Activated CD4-positive, alpha-beta T cell treated with anti-CD3 and anti-CD28 coated beads for 36 hours (primary cell): Measurements from ENCODE around the gene CREB5. TPM values are rescaled to one million over a fixed set of nuclear protein-coding genes. Genes with fewer than 3 reads are reported as not detected.
"Not testable (repeated sequence)": the region's sequence is repeated elsewhere in the genome, so short reads cannot be mapped to it uniquely, and the experiment has no call there.

ENCODE experiments used
- ATAC-seq: fragments of 200-7000 bp; cut with Tn5 transposase; one replicate; pipeline ENCODE4 v1.10.0; 2021; ENCODE audit warnings: mild to moderate bottlenecking, moderate library complexity
- CTCF ChIA-PET: fragments of 350-600 bp; sonication (Branson Sonifier 250); formaldehyde crosslinking; loops from one replicate; lab custom pipeline; 2021; ENCODE audit warnings: antibody characterized with exemption; lab: Charles Lee
- POLR2A ChIA-PET: fragments of 350-600 bp; sonication (Branson Sonifier 250); formaldehyde crosslinking; loops from one replicate; lab custom pipeline; 2021; ENCODE audit warnings: antibody characterized with exemption, inconsistent platforms; lab: Charles Lee
- DNase-seq: peaks from one replicate; pipeline ENCODE4 v3.0.0-alpha.2; 2020
- H3K27ac Mint-ChIP-seq: one replicate; pipeline ENCODE4 v1.8.0; 2021; ENCODE audit warnings: mixed read lengths
- H3K27me3 Mint-ChIP-seq: one replicate; pipeline ENCODE4 v1.8.0; 2021; ENCODE audit warnings: mixed read lengths
- H3K36me3 Mint-ChIP-seq: one replicate; pipeline ENCODE4 v1.8.0; 2021; ENCODE audit warnings: low read depth, mixed read lengths
- H3K4me1 Mint-ChIP-seq: one replicate; pipeline ENCODE4 v1.8.0; 2021; ENCODE audit warnings: mixed read lengths
- H3K4me3 Mint-ChIP-seq: one replicate; pipeline ENCODE4 v1.8.0; 2021; ENCODE audit warnings: mild to moderate bottlenecking, moderate library complexity, mixed read lengths
- H3K9me3 Mint-ChIP-seq: one replicate; pipeline ENCODE4 v1.8.0; 2021; ENCODE audit warnings: low read depth, mixed read lengths
- intact Hi-C, 2 experiments: fragments of 100-400 bp; cut with DNase I in 1 of 2; cut with micrococcal nuclease in 1 of 2; formaldehyde crosslinking; loops; one replicate each; pipeline versions ENCODE4 v1.14.2 to v1.15.1; 2022 to 2024; cut with DNase I, micrococcal nuclease
- total RNA-seq, 2 experiments: library from RNA; stranded (reverse); gene quantifications; one replicate each; pipeline ENCODE4 v1.2.3, GENCODE V29; 2021

Gene CREB5
- total RNA-seq, 2 experiments from 2014 or later = 0.50 to 0.61 TPM

DNA sequence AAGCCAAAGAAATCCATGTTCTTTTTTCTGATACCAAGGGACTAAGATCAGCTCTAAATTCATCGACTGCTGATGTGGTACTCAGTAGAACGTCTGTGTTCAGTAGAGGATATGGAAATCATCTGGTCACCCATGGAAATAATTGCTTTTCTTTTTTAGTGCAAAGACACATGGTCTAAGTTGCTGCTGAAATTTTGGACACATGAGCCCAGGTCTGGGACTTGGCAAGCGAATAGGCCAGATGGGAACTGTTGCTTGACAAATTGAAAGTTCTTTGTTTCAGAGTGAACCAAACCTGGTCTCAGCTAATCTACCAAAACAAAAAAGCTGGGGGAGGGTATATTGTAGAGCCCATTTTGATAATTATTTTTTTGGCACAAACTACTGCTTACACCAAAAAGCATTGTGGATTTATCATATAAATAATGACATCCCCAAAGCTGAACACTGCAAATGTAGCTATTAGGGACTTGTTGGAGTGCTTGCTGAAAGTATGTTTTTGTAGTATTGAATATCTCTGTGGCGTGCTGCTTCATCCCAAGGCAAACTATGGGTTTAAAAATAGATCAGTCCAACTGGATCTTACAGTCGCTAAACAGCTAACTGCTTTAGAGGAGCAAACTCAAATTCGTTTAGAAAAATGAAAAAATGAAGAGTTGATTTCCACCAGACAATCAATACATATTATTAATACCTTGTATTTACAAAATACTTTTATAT lies 401.1 kb downstream of the CREB5 start:
- ChIA-PET CTCF (no interaction called here), POLR2A (interaction anchor here (0.5 kb wide), 1 partner anchor 16 kb away, joined by 3 read pairs; no protein-coding TSS in a partner anchor)
- peaks cover 2% of the 10 kb centered on the region for H3K27me3 Mint-ChIP-seq

GRCh38 chr7:28815369-28815927 lies 403.1 kb downstream of the CREB5 start:
- POLR2A ChIA-PET = no interaction called here
- no peaks in the 10 kb centered on the region for H3K9me3 Mint-ChIP-seq
- ATAC-seq (no peak), DNase-seq (no peak)
- no peaks in the 10 kb centered on the region for H3K36me3 Mint-ChIP-seq
- H3K4me1 Mint-ChIP-seq = no peaks in the 10 kb centered on the region
- H3K4me3 Mint-ChIP-seq = no peak overlapping the region
- H3K27ac Mint-ChIP-seq = no peak overlapping the region
- CTCF ChIA-PET = no interaction called here
- intact Hi-C loops = no loop called here
- no peaks in the 10 kb centered on the region for H3K27me3 Mint-ChIP-seq

More for the DNA sequence above, 401.1 kb downstream of the CREB5 start:
- intact Hi-C loops = no loop called here
- Mint-ChIP-seq H3K36me3 (no peaks in the 10 kb centered on the region), H3K9me3 (no peaks in the 10 kb centered on the region), H3K4me1 (no peaks in the 10 kb centered on the region), H3K27ac (no peak overlapping the region), H3K4me3 (no peak overlapping the region)
- DNase-seq (no peak), ATAC-seq (no peak)

GRCh38 chr7:28815928-28816373 lies 403.6 kb downstream of the CREB5 start:
- no peaks in the 10 kb centered on the region for H3K27me3 Mint-ChIP-seq
- ATAC-seq = no peak
- no peak overlapping the region for H3K4me3 Mint-ChIP-seq
- no peak overlapping the region for H3K27ac Mint-ChIP-seq
- intact Hi-C loops = no loop called here
- POLR2A ChIA-PET = no interaction called here
- no peak for DNase-seq
- CTCF ChIA-PET = no interaction called here
- H3K9me3 Mint-ChIP-seq = no peaks in the 10 kb centered on the region
- H3K4me1 Mint-ChIP-seq = no peaks in the 10 kb centered on the region
- H3K36me3 Mint-ChIP-seq = no peaks in the 10 kb centered on the region

DNA sequence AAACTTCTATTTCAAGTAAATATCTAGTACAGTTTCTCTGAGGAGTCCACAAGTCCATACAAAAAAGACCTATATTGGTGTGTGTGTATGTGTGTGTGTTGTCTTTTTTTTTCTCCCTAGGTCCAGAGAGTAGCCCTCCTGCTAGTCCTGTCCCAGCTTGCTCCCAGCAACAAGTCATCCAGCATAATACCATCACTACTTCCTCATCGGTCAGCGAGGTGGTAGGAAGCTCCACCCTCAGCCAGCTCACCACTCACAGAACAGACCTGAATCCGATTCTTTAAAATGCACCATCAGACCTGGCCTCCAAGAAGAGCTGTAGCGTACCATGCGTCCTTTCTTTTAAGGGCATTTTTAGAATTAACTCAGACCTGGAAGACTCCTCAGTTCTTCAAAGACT lies 406.7 kb downstream of the CREB5 start:
- ATAC-seq = no peak
- POLR2A ChIA-PET = no interaction called here
- Mint-ChIP-seq H3K36me3 (no peaks in the 10 kb centered on the region), H3K4me3 (no peak overlapping the region), H3K27ac (no peak overlapping the region), H3K9me3 (no peaks in the 10 kb centered on the region), H3K4me1 (no peaks in the 10 kb centered on the region), H3K27me3 (peaks cover 5% of the 10 kb centered on the region)
- CTCF ChIA-PET = no interaction called here
- DNase-seq = no peak
- intact Hi-C loops = no loop called here

DNA sequence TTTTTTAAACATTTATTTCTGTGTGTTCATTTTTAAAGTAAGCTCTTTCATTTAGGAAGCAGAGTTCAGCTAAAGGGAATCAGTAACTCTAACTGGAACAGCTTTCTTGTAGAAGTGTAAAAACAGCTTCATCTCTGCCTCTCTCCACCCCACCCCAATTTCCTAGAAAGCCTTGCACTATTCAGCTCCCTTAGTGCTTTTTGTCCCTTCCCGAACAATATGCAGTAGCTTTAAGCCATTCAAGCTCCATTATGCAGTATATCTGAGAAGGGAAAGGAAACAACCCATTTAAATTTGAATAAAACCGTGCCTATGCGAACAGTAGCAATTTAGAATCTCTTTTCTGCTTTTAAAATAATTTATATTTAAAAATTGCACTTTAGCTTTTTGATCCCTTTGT lies 411.3 kb downstream of the CREB5 start:
- Mint-ChIP-seq H3K9me3 (no peaks in the 10 kb centered on the region), H3K27me3 (peaks cover 18% of the 10 kb centered on the region), H3K27ac (no peak overlapping the region)

DNA sequence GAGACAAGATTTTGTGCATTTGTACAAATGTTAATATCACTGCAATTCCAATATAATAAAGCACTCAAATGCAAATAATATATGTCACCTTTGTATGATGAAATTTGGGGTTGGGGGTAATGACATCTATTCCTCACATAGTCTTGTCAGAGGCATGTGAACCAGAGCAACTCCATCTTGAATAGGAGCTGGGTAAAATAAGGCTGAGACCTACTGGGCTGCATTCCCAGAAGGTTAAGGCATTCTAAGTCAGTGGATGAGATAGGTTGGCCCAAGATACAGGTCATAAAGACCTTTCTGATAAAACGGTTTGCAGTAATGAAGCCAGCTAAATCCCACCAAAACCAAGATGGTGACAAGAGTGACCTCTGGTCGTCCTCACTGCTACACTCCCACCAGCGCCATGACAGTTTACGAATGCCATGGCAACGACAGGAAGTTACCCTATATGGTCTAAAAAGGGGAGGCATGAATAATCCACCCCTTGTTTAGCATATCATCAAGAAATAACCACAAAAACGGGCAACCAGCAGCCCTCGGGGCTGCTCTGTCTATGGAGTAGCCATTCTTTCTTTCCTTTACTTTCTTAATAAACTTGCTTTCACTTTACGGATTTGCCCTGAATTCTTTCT lies 413.6 kb downstream of the CREB5 start:
- DNase-seq, H3K4me1 Mint-ChIP-seq, H3K36me3 Mint-ChIP-seq, intact Hi-C loops, H3K9me3 Mint-ChIP-seq, POLR2A ChIA-PET, ATAC-seq, H3K4me3 Mint-ChIP-seq, H3K27ac Mint-ChIP-seq: not testable (repeated sequence)
- H3K27me3 Mint-ChIP-seq = peaks cover 20% of the 10 kb centered on the region
- CTCF ChIA-PET = interaction anchor here (1.6 kb wide), 1 partner anchor 11 kb away, joined by 4 read pairs; no protein-coding TSS in a partner anchor

More for the DNA sequence above, 411.3 kb downstream of the CREB5 start:
- DNase-seq = no peak
- no peaks in the 10 kb centered on the region for H3K36me3 Mint-ChIP-seq
- intact Hi-C loops = no loop called here
- POLR2A ChIA-PET = no interaction called here
- H3K4me1 Mint-ChIP-seq = no peaks in the 10 kb centered on the region
- no peak overlapping the region for H3K4me3 Mint-ChIP-seq
- no peak for ATAC-seq
- CTCF ChIA-PET = interaction anchor here (0.5 kb wide), 1 partner anchor 304 kb away, joined by 3 read pairs; no protein-coding TSS in a partner anchor

GRCh38 chr7:28830846-28831245 lies 418.5 kb downstream of the CREB5 start:
- intact Hi-C loops = no loop called here
- ATAC-seq (no peak), DNase-seq (no peak)
- H3K27ac Mint-ChIP-seq = no peak overlapping the region
- peaks cover 17% of the 10 kb centered on the region for H3K27me3 Mint-ChIP-seq
- no peaks in the 10 kb centered on the region for H3K36me3 Mint-ChIP-seq
- H3K4me1 Mint-ChIP-seq = no peaks in the 10 kb centered on the region
- ChIA-PET POLR2A (no interaction called here), CTCF (interaction anchor here (1.4 kb wide), 1 partner anchor 26 kb away, joined by 3 read pairs; no protein-coding TSS in a partner anchor)
- H3K4me3 Mint-ChIP-seq = no peak overlapping the region
- no peaks in the 10 kb centered on the region for H3K9me3 Mint-ChIP-seq

GRCh38 chr7:28832669-28833068 lies 420.4 kb downstream of the CREB5 start:
- intact Hi-C loops = no loop called here
- Mint-ChIP-seq H3K9me3 (no peaks in the 10 kb centered on the region), H3K27ac (no peak overlapping the region), H3K36me3 (no peaks in the 10 kb centered on the region), H3K4me3 (no peak overlapping the region), H3K4me1 (no peaks in the 10 kb centered on the region), H3K27me3 (peaks cover 9% of the 10 kb centered on the region)
- CTCF ChIA-PET = interaction anchor here (0.7 to 0.8 kb wide), 2 partner anchors 43 to 296 kb away, joined by 3 read pairs; no protein-coding TSS in a partner anchor
- POLR2A ChIA-PET = no interaction called here
- no peak for ATAC-seq
- DNase-seq = no peak

DNA sequence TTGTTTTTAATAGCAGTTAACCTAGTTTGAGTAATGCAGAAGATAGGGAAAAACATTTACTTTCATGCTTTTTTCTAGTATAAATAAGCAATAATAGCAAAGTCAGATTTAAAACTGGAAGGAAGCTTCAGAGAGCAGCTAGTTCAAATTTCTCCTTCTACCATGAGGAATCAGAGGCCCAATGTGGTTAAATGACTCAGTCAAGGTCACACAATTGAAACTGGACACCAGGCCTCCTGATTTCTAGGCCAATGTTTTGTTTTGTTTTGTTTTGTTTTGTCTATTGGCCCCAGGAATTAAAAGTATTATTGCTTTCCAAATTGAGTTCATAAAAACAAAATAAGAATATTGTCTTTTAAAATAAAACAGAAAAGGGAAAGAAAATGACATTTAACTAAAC lies 423.5 kb downstream of the CREB5 start:
- POLR2A ChIA-PET = no interaction called here
- Mint-ChIP-seq H3K36me3 (no peaks in the 10 kb centered on the region), H3K9me3 (no peaks in the 10 kb centered on the region), H3K4me3 (no peak overlapping the region), H3K27ac (no peak overlapping the region), H3K4me1 (no peaks in the 10 kb centered on the region), H3K27me3 (peaks cover 2% of the 10 kb centered on the region)
- intact Hi-C loops = no loop called here
- CTCF ChIA-PET = no interaction called here
- ATAC-seq (no peak), DNase-seq (no peak)

DNA sequence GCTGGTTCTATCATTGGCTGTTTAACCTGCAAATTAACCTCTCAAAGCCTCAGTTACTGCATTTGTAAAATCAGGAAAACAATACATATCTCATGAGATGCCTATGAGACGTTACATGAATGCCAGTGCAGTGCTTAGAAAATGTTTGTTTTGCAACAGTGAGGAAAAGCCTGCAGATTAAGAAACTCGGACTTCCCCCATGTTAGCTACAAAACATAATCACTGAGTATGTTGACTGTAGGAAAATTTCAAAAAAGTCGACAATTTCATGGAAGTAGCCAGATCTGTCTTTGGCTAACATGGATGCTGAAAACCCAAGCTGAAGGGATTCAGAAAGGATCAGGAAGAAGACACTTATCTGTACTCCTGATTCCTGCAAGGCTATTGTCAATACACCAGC lies 424.4 kb downstream of the CREB5 start:
- no peaks in the 10 kb centered on the region for H3K36me3 Mint-ChIP-seq
- CTCF ChIA-PET = interaction anchor here (1.8 kb wide), 1 partner anchor 12 kb away, joined by 4 read pairs; no protein-coding TSS in a partner anchor
- no peaks in the 10 kb centered on the region for H3K9me3 Mint-ChIP-seq
- no peaks in the 10 kb centered on the region for H3K4me1 Mint-ChIP-seq
- peaks cover 4% of the 10 kb centered on the region for H3K27me3 Mint-ChIP-seq
- DNase-seq = no peak
- POLR2A ChIA-PET = no interaction called here
- ATAC-seq = no peak
- intact Hi-C loops = no loop called here
- no peak overlapping the region for H3K4me3 Mint-ChIP-seq
- H3K27ac Mint-ChIP-seq = no peak overlapping the region

DNA sequence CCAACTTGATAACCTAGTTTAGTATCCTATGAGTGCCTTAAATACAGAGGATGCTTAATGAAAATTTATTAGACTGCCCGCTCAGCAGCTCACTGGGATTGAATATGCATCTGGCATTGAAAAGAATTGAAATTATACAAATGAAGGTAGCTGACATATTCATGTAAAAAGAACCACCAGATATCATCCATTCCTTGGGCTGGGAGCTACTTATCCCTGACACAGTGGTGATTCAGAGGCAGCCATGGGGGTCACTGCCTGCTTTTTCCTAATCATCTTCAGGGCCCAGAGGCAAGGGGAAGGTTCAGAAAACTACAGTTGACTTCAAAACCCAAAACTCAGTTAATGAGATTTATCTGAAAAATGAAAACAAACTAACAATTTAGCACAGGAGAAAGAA lies 424.9 kb downstream of the CREB5 start:
- Mint-ChIP-seq H3K27ac (no peak overlapping the region), H3K4me3 (no peak overlapping the region), H3K4me1 (no peaks in the 10 kb centered on the region), H3K36me3 (no peaks in the 10 kb centered on the region), H3K27me3 (peaks cover 7% of the 10 kb centered on the region), H3K9me3 (no peaks in the 10 kb centered on the region)
- intact Hi-C loops = no loop called here
- ChIA-PET POLR2A (no interaction called here), CTCF (interaction anchor here (1.8 kb wide), 1 partner anchor 12 kb away, joined by 4 read pairs; no protein-coding TSS in a partner anchor)
- no peak for ATAC-seq
- no peak for DNase-seq
